Measurements from ENCODE around the gene C1QA.

Gene C1QA

GRCh38 chr1:22636353-22636752, at the start of gene C1QA:
C1QA (plus strand) TSS chr1:22636628; CDS start chr1:22637617, 989 bp downstream.
- no peak for DNase-seq (ENCODE audit: low read depth in 1 of 2, low spot score in 1 of 2)

GRCh38 chr1:22587247-22587646, 49.2 kb upstream of the C1QA start:
- DNase-seq (ENCODE audit: low read depth in 1 of 2, low spot score in 1 of 2): no peak

- DNase-seq (ENCODE audit: low read depth in 1 of 2, low spot score in 1 of 2): no peak
Observed at GRCh38 chr1:22588899-22589422, 47.5 kb upstream of the C1QA start.

GRCh38 chr1:22591576-22591975, 44.9 kb upstream of the C1QA start:
- DNase-seq (ENCODE audit: low read depth in 1 of 2, low spot score in 1 of 2): no peak

GRCh38 chr1:22592051-22592450, 44.4 kb upstream of the C1QA start:
- DNase-seq (ENCODE audit: low read depth in 1 of 2, low spot score in 1 of 2): no peak

- no peak for DNase-seq (ENCODE audit: low read depth in 1 of 2, low spot score in 1 of 2)
Observed at GRCh38 chr1:22592919-22593790, 43.3 kb upstream of the C1QA start.

GRCh38 chr1:22594396-22594795, 42.0 kb upstream of the C1QA start:
- no peak for DNase-seq (ENCODE audit: low read depth in 1 of 2, low spot score in 1 of 2)

- no peak for DNase-seq (ENCODE audit: low read depth in 1 of 2, low spot score in 1 of 2)
Observed at GRCh38 chr1:22595108-22595507, 41.3 kb upstream of the C1QA start.

GRCh38 chr1:22597301-22597965, 39.0 kb upstream of the C1QA start:
- DNase-seq (ENCODE audit: low read depth in 1 of 2, low spot score in 1 of 2): no peak

- no peak for DNase-seq (ENCODE audit: low read depth in 1 of 2, low spot score in 1 of 2)
Observed at GRCh38 chr1:22597996-22598395, 38.4 kb upstream of the C1QA start.

- no peak for DNase-seq (ENCODE audit: low read depth in 1 of 2, low spot score in 1 of 2)
Observed at GRCh38 chr1:22598736-22599135, 37.7 kb upstream of the C1QA start.

GRCh38 chr1:22600071-22600816, 36.2 kb upstream of the C1QA start:
- DNase-seq (ENCODE audit: low read depth in 1 of 2, low spot score in 1 of 2): no peak

- DNase-seq (ENCODE audit: low read depth in 1 of 2, low spot score in 1 of 2): no peak
Observed at GRCh38 chr1:22600817-22601605, 35.4 kb upstream of the C1QA start.

GRCh38 chr1:22601610-22602009, 34.8 kb upstream of the C1QA start:
- no peak for DNase-seq (ENCODE audit: low read depth in 1 of 2, low spot score in 1 of 2)

GRCh38 chr1:22602060-22602740, 34.2 kb upstream of the C1QA start:
- no peak for DNase-seq (ENCODE audit: low read depth in 1 of 2, low spot score in 1 of 2)

- no peak for DNase-seq (ENCODE audit: low read depth in 1 of 2, low spot score in 1 of 2)
Observed at GRCh38 chr1:22606161-22606560, 30.3 kb upstream of the C1QA start.

GRCh38 chr1:22607154-22607553, 29.3 kb upstream of the C1QA start:
- no peak for DNase-seq (ENCODE audit: low read depth in 1 of 2, low spot score in 1 of 2)

- DNase-seq (ENCODE audit: low read depth in 1 of 2, low spot score in 1 of 2): no peak
Observed at GRCh38 chr1:22608361-22608760, 28.1 kb upstream of the C1QA start.

GRCh38 chr1:22609291-22609690, 27.1 kb upstream of the C1QA start:
- no peak for DNase-seq (ENCODE audit: low read depth in 1 of 2, low spot score in 1 of 2)

- DNase-seq (ENCODE audit: low read depth in 1 of 2, low spot score in 1 of 2): no peak
Observed at GRCh38 chr1:22611530-22611947, 24.9 kb upstream of the C1QA start.

All from activated T-helper 1 cell treated with anti-CD3 and anti-CD28 coated beads, Interleukin-2, amount 50 U/mL, for 16 hours (primary cell).